ENCODE data around the gene DSE.

Gene DSE

DNA sequence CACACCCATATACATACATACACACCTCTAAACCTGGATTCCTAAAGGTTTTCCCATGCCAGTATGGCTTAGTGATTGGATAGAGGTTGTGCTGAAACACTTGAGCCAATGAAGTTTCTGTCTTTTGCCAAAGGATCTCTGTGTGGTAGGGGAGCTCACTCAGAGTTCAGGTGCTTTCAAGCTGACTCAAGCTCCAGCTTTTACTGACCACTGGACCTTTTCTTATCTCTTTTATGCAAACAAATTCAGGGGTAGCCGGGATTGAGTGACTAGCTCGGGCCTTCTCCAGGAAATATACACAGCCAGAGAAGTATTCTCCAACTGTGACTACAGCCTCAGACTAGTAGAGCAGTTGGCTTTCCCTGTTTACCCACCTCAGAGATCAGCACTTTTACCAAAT, 21.5 kb upstream of the DSE start:
- in situ Hi-C loops (cut with MboI; ENCODE audit: low sequenced_read_pairs, unreplicated experiment) = no loop called here
- TF ChIP-seq, protein P1, sequence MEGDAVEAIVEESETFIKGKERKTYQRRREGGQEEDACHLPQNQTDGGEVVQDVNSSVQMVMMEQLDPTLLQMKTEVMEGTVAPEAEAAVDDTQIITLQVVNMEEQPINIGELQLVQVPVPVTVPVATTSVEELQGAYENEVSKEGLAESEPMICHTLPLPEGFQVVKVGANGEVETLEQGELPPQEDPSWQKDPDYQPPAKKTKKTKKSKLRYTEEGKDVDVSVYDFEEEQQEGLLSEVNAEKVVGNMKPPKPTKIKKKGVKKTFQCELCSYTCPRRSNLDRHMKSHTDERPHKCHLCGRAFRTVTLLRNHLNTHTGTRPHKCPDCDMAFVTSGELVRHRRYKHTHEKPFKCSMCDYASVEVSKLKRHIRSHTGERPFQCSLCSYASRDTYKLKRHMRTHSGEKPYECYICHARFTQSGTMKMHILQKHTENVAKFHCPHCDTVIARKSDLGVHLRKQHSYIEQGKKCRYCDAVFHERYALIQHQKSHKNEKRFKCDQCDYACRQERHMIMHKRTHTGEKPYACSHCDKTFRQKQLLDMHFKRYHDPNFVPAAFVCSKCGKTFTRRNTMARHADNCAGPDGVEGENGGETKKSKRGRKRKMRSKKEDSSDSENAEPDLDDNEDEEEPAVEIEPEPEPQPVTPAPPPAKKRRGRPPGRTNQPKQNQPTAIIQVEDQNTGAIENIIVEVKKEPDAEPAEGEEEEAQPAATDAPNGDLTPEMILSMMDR (IDR thresholded peaks at IDR 0.05; ENCODE audit: borderline replicate concordance, control extremely low read depth, extremely low read depth, insufficient read depth, missing control alignments) = no peak
- no peak for DNase-seq (ENCODE audit: low spot score)

- in situ Hi-C loops (cut with MboI; ENCODE audit: low sequenced_read_pairs, unreplicated experiment) = no loop called here
- DNase-seq (ENCODE audit: low spot score) = no peak
- TF ChIP-seq, protein P1 (IDR thresholded peaks at IDR 0.05; ENCODE audit: borderline replicate concordance, control extremely low read depth, extremely low read depth, insufficient read depth, missing control alignments) = no peak
Observed at GRCh38 chr6:116351101-116351500, 19.6 kb upstream of the DSE start.

- in situ Hi-C loops (cut with MboI; ENCODE audit: low sequenced_read_pairs, unreplicated experiment) = no loop called here
- TF ChIP-seq, protein P1 (IDR thresholded peaks at IDR 0.05; ENCODE audit: borderline replicate concordance, control extremely low read depth, extremely low read depth, insufficient read depth, missing control alignments) = no peak
- DNase-seq (ENCODE audit: low spot score) = no peak
Observed at GRCh38 chr6:116352515-116353471, 18.0 kb upstream of the DSE start.

GRCh38 chr6:116354236-116354635, 16.5 kb upstream of the DSE start:
- no peak for DNase-seq (ENCODE audit: low spot score)

GRCh38 chr6:116355796-116356195, 15.0 kb upstream of the DSE start:
- in situ Hi-C loops (cut with MboI; ENCODE audit: low sequenced_read_pairs, unreplicated experiment) = no loop called here
- TF ChIP-seq, protein P1 (IDR thresholded peaks at IDR 0.05; ENCODE audit: borderline replicate concordance, control extremely low read depth, extremely low read depth, insufficient read depth, missing control alignments) = no peak
- DNase-seq (ENCODE audit: low spot score) = no peak

More at GRCh38 chr6:116354236-116354635, 16.5 kb upstream of the DSE start:
- in situ Hi-C loops (cut with MboI; ENCODE audit: low sequenced_read_pairs, unreplicated experiment) = no loop called here
- TF ChIP-seq, protein P1 (IDR thresholded peaks at IDR 0.05; ENCODE audit: borderline replicate concordance, control extremely low read depth, extremely low read depth, insufficient read depth, missing control alignments) = no peak

DNA sequence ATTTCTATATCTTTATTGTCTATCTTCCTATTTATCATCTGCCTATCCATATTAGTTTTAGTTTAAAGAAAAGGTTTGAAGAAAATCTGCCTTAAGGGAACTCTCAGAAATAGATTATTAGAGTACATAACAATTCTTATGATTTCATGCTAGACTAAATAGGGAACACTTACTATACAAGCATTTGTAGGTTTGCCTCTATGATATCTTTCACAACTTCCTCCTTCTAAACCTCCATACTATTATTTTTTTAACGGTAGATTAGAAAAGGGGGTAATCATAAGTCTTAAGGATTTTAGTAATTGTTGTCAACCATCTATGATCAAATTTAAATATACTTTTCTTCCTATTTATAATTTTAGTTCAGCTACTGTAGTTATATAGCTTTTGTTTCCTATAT, 11.6 kb upstream of the DSE start:
- in situ Hi-C loops (cut with MboI; ENCODE audit: low sequenced_read_pairs, unreplicated experiment) = no loop called here
- TF ChIP-seq, protein P1 (IDR thresholded peaks at IDR 0.05; ENCODE audit: borderline replicate concordance, control extremely low read depth, extremely low read depth, insufficient read depth, missing control alignments) = no peak
- no peak for DNase-seq (ENCODE audit: low spot score)

Measured in GM13976 (cell line).